ENCODE results near the gene SLC30A7.

DNA sequence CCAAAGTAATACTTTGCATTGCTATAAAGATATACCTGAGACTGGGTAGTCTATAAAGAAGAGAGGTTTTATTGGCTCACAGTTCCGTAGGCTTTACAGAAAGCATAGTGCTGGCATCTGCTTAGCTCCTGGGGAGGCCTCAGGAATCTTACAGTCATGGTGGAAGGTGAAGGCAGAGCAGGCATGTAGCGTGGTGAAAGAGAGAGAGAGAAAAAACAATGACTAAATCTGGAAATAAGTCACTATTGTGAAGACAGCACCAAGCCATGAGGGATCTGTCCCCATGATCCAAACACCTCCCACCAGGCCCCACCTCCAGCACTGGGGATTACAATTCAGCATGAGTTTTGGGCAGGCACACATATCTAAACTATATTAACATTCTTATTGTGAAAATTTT lies 30.4 kb downstream of the SLC30A7 start:
- TF ChIP-seq, protein P1, sequence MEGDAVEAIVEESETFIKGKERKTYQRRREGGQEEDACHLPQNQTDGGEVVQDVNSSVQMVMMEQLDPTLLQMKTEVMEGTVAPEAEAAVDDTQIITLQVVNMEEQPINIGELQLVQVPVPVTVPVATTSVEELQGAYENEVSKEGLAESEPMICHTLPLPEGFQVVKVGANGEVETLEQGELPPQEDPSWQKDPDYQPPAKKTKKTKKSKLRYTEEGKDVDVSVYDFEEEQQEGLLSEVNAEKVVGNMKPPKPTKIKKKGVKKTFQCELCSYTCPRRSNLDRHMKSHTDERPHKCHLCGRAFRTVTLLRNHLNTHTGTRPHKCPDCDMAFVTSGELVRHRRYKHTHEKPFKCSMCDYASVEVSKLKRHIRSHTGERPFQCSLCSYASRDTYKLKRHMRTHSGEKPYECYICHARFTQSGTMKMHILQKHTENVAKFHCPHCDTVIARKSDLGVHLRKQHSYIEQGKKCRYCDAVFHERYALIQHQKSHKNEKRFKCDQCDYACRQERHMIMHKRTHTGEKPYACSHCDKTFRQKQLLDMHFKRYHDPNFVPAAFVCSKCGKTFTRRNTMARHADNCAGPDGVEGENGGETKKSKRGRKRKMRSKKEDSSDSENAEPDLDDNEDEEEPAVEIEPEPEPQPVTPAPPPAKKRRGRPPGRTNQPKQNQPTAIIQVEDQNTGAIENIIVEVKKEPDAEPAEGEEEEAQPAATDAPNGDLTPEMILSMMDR (IDR thresholded peaks at IDR 0.05), result no peak
- no peak for TF ChIP-seq POLR2A (IDR thresholded peaks at IDR 0.05)

All from testis (tissue), 2 donors.